ENCODE results near the gene LDB3.

The LDB3 gene

DNA sequence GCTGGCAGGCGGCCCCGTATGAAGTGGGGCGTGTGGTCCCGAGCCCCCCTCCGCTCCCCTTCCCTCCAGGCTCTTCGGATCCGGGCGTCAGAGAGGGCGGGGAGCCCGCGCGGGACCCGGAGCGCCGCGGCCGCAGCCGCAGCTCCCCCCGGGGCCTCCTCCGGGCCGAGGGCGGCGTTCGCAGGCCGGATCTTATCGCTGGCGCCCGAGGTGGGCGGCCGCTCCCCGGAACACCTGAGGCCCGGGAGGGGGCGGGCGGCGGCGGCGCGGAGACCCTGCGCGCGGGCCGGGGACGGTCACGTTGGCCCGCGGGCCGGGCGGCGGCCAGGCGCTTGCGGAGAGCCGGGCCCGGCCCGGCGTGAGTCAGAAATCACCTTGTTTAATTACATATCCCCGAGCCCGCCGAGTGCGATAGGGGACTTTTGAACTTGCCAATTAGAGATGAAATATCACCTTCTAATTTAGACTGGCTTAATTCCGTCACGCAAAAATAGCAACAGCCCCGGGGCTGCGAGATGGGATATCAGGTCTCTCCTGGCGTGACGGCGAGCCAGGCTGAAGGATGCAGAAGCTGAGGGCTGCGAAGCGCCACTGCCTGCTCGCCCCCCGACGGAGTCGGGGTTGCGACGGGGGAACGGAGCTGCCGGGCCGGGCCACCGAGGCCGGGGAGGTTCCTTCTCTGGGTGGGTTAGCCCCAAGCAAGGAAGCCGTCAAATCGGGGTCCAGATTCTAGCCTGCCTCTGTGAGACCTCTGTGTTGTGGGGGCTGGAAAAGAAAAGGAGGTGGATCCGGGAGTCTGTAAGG is 43.4 kb downstream of the LDB3 start:
- Histone ChIP-seq H3K27ac (ENCODE audit: insufficient read depth, low read length, poor library complexity, severe bottlenecking) (peak overlapping the region; percentile 81), H3K27me3 (replicated peaks; ENCODE audit: control insufficient read depth, insufficient read depth, low read length, poor library complexity, severe bottlenecking) (no peaks in the 10 kb centered on the region), H3K4me3 (ENCODE audit: insufficient read depth, low read depth, low read length, poor library complexity, severe bottlenecking) (peak overlapping the region; percentile 71), H3K36me3 (ENCODE audit: control insufficient read depth, insufficient read depth, low read length) (no peaks in the 10 kb centered on the region), H3K9me3 (ENCODE audit: control insufficient read depth, low read length) (no peaks in the 10 kb centered on the region), H3K4me1 (ENCODE audit: control insufficient read depth, insufficient read depth, low read length, poor library complexity, severe bottlenecking) (peaks cover 7% of the 10 kb centered on the region)
- peak; percentile 29 to 43 (median 30) for DNase-seq

DNA sequence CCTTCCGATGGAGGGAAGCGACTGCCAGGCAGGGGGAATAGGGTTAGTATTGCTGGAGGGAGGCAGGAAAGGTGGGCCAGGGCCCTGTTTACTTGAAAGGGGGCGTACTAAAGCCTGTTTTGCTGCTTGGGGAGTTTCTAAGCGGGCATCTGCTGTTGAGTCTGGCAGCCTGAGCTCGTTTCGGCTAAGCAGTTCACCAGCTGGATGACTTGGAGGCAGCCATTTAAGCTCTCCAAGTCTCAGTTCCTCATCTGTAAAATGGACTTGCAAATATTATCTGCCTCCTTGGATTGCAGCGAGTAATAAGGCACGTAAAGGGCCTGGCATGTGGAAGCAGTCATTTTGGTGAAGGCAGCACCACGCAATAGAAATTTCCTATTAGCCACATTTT is 44.0 kb downstream of the LDB3 start:
- Histone ChIP-seq H3K4me3 (ENCODE audit: insufficient read depth, low read depth, low read length, poor library complexity, severe bottlenecking) (peak overlapping the region; percentile 71), H3K27me3 (replicated peaks; ENCODE audit: control insufficient read depth, insufficient read depth, low read length, poor library complexity, severe bottlenecking) (no peaks in the 10 kb centered on the region), H3K36me3 (ENCODE audit: control insufficient read depth, insufficient read depth, low read length) (no peaks in the 10 kb centered on the region), H3K27ac (ENCODE audit: insufficient read depth, low read length, poor library complexity, severe bottlenecking) (peak overlapping the region; percentile 61), H3K9me3 (ENCODE audit: control insufficient read depth, low read length) (no peaks in the 10 kb centered on the region), H3K4me1 (ENCODE audit: control insufficient read depth, insufficient read depth, low read length, poor library complexity, severe bottlenecking) (peaks cover 7% of the 10 kb centered on the region)
- DNase-seq: no peak

- DNase-seq: no peak
- Histone ChIP-seq H3K4me3 (ENCODE audit: insufficient read depth, low read depth, low read length, poor library complexity, severe bottlenecking) (no peak overlapping the region), H3K9me3 (ENCODE audit: control insufficient read depth, low read length) (no peaks in the 10 kb centered on the region), H3K27me3 (replicated peaks; ENCODE audit: control insufficient read depth, insufficient read depth, low read length, poor library complexity, severe bottlenecking) (no peaks in the 10 kb centered on the region), H3K36me3 (ENCODE audit: control insufficient read depth, insufficient read depth, low read length) (no peaks in the 10 kb centered on the region), H3K27ac (ENCODE audit: insufficient read depth, low read length, poor library complexity, severe bottlenecking) (no peak overlapping the region), H3K4me1 (ENCODE audit: control insufficient read depth, insufficient read depth, low read length, poor library complexity, severe bottlenecking) (peaks cover 7% of the 10 kb centered on the region)
Measured at GRCh38 chr10:86715156-86715795, 47.0 kb downstream of the LDB3 start.

DNA sequence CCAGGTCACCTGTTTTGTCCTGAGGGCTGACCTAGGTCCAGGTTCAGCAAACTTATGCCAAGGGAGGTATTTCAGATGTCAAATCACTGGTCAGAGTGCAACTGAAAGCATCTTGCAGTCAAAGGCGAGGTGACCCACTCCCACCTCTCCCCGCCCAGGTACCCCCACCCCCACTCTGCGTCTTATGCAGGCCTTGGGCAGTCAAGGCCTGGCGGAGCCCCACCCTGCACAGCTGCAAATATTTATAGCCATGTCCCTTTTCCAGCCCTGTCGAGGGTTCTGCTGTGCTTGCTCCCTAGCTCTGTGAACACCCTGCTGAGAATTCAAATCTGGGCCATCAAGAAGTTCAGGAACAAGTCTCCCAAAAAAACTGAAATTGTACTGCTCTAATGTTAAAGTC is 47.5 kb downstream of the LDB3 start:
- no peaks in the 10 kb centered on the region for H3K27me3 ChIP-seq (replicated peaks; ENCODE audit: control insufficient read depth, insufficient read depth, low read length, poor library complexity, severe bottlenecking)
- no peak overlapping the region for H3K4me3 ChIP-seq (ENCODE audit: insufficient read depth, low read depth, low read length, poor library complexity, severe bottlenecking)

GRCh38 chr10:86716466-86716865 is 48.2 kb downstream of the LDB3 start:
- Histone ChIP-seq H3K27me3 (replicated peaks; ENCODE audit: control insufficient read depth, insufficient read depth, low read length, poor library complexity, severe bottlenecking) (no peaks in the 10 kb centered on the region), H3K27ac (ENCODE audit: insufficient read depth, low read length, poor library complexity, severe bottlenecking) (no peak overlapping the region), H3K4me1 (ENCODE audit: control insufficient read depth, insufficient read depth, low read length, poor library complexity, severe bottlenecking) (peaks cover 7% of the 10 kb centered on the region), H3K36me3 (ENCODE audit: control insufficient read depth, insufficient read depth, low read length) (no peaks in the 10 kb centered on the region), H3K4me3 (ENCODE audit: insufficient read depth, low read depth, low read length, poor library complexity, severe bottlenecking) (no peak overlapping the region), H3K9me3 (ENCODE audit: control insufficient read depth, low read length) (no peaks in the 10 kb centered on the region)
- no peak for DNase-seq

More for the DNA sequence above, 47.5 kb downstream of the LDB3 start:
- Histone ChIP-seq H3K9me3 (ENCODE audit: control insufficient read depth, low read length) (no peaks in the 10 kb centered on the region), H3K36me3 (ENCODE audit: control insufficient read depth, insufficient read depth, low read length) (no peaks in the 10 kb centered on the region), H3K4me1 (ENCODE audit: control insufficient read depth, insufficient read depth, low read length, poor library complexity, severe bottlenecking) (peaks cover 7% of the 10 kb centered on the region), H3K27ac (ENCODE audit: insufficient read depth, low read length, poor library complexity, severe bottlenecking) (no peak overlapping the region)
- DNase-seq: no peak

DNA sequence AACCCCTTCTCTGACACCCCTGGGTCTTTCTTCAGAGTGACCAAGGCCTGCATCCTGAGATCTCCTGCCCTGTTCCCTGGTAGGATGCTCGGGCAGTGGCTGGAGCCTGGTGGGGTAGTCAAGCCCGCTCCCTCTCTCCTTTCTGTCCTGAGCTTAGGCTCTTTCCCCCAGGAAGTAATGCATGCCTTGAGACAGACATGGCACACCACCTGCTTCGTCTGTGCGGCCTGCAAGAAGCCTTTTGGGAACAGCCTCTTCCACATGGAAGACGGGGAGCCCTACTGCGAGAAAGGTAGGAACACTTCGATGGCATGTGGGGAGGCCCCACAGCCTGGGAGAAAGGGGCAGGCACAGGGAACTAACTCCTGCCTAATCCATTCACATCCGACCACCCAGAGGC is 50.2 kb downstream of the LDB3 start:
- no peaks in the 10 kb centered on the region for H3K4me1 ChIP-seq (ENCODE audit: control insufficient read depth, insufficient read depth, low read length, poor library complexity, severe bottlenecking)
- no peaks in the 10 kb centered on the region for H3K27me3 ChIP-seq (replicated peaks; ENCODE audit: control insufficient read depth, insufficient read depth, low read length, poor library complexity, severe bottlenecking)

DNA sequence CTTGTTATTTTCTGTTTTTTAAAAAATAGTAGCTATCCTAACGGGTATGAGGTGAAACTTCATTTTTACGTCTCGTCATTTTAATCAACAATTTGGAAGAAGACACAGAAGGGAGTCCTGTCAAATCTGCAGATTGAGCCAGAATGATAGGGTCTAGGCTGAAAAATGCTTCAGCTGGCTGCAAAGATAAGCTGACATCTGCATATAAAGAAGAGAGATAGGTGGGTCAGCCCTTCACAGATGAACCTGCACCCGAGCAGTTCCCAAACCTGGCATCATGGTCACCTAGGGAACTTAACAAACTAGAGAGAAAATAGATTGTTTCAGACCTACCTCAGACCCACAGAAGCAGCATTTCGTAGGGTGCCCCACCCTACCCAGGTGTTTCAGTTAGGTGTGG is 52.9 kb downstream of the LDB3 start:
- no peaks in the 10 kb centered on the region for H3K9me3 ChIP-seq (ENCODE audit: control insufficient read depth, low read length)
- H3K36me3 ChIP-seq (ENCODE audit: control insufficient read depth, insufficient read depth, low read length): no peaks in the 10 kb centered on the region
- H3K27me3 ChIP-seq (replicated peaks; ENCODE audit: control insufficient read depth, insufficient read depth, low read length, poor library complexity, severe bottlenecking): no peaks in the 10 kb centered on the region
- no peak overlapping the region for H3K27ac ChIP-seq (ENCODE audit: insufficient read depth, low read length, poor library complexity, severe bottlenecking)
- DNase-seq: no peak
- H3K4me1 ChIP-seq (ENCODE audit: control insufficient read depth, insufficient read depth, low read length, poor library complexity, severe bottlenecking): no peaks in the 10 kb centered on the region
- no peak overlapping the region for H3K4me3 ChIP-seq (ENCODE audit: insufficient read depth, low read depth, low read length, poor library complexity, severe bottlenecking)

More for the DNA sequence above, 50.2 kb downstream of the LDB3 start:
- Histone ChIP-seq H3K9me3 (ENCODE audit: control insufficient read depth, low read length) (no peaks in the 10 kb centered on the region), H3K4me3 (ENCODE audit: insufficient read depth, low read depth, low read length, poor library complexity, severe bottlenecking) (no peak overlapping the region), H3K36me3 (ENCODE audit: control insufficient read depth, insufficient read depth, low read length) (no peaks in the 10 kb centered on the region), H3K27ac (ENCODE audit: insufficient read depth, low read length, poor library complexity, severe bottlenecking) (no peak overlapping the region)
- DNase-seq: no peak

GRCh38 chr10:86723009-86723408 is 54.7 kb downstream of the LDB3 start:
- Histone ChIP-seq H3K9me3 (ENCODE audit: control insufficient read depth, low read length) (no peaks in the 10 kb centered on the region), H3K4me1 (ENCODE audit: control insufficient read depth, insufficient read depth, low read length, poor library complexity, severe bottlenecking) (no peaks in the 10 kb centered on the region), H3K27ac (ENCODE audit: insufficient read depth, low read length, poor library complexity, severe bottlenecking) (no peak overlapping the region), H3K4me3 (ENCODE audit: insufficient read depth, low read depth, low read length, poor library complexity, severe bottlenecking) (no peak overlapping the region), H3K27me3 (replicated peaks; ENCODE audit: control insufficient read depth, insufficient read depth, low read length, poor library complexity, severe bottlenecking) (no peaks in the 10 kb centered on the region), H3K36me3 (ENCODE audit: control insufficient read depth, insufficient read depth, low read length) (no peaks in the 10 kb centered on the region)
- no peak for DNase-seq

DNA sequence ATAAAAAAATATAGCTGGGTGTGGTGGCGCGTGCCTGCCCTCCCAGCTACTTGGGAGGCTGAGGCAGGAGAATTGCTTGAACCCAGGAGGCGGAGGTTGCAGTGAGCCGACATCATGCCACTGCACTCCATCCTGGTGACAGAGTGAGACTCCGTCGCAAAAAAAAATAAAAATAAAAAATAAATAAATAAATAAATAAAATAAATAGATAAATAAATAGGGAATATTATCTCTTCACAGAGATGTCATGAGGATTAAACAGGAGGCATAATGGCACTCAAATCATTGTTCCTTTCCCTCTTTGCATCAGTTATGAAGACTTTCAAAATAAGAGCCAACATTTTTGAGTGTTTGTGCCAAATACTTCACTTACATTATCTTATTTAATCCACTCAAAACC is 56.1 kb downstream of the LDB3 start:
- no peak overlapping the region for H3K27ac ChIP-seq (ENCODE audit: insufficient read depth, low read length, poor library complexity, severe bottlenecking)

DNA sequence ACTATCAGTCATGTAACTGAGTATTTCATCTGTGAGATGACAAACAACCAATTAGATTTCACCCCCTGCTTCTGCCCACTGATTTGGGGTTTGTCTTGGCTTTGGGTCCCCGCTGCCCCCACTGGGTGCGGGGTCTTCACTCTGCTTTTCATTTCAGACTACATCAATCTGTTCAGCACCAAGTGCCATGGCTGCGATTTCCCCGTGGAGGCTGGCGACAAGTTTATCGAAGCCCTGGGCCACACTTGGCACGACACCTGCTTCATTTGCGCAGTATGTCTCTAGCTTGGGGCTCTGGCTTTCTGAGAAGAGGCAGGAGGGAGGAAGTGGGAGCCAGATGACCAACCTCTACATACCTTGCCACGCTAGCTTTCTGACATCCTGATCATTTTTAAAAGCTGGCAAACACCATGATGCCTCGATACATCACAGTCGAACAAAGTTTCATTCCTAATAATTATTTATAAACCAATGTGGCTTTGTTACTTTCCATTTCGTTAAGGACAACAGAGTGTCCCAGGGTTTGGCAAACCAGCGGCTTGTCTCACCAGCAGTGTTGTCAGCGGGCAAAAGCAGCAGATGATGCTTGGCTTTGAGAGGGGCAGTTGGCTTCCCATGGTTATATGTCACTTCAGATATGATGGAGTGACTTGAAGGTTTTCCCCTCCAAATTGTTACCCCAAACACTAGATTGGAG is 57.8 kb downstream of the LDB3 start:
- Histone ChIP-seq H3K27me3 (replicated peaks; ENCODE audit: control insufficient read depth, insufficient read depth, low read length, poor library complexity, severe bottlenecking) (no peaks in the 10 kb centered on the region), H3K4me1 (ENCODE audit: control insufficient read depth, insufficient read depth, low read length, poor library complexity, severe bottlenecking) (no peaks in the 10 kb centered on the region), H3K36me3 (ENCODE audit: control insufficient read depth, insufficient read depth, low read length) (no peaks in the 10 kb centered on the region), H3K9me3 (ENCODE audit: control insufficient read depth, low read length) (no peaks in the 10 kb centered on the region), H3K27ac (ENCODE audit: insufficient read depth, low read length, poor library complexity, severe bottlenecking) (no peak overlapping the region), H3K4me3 (ENCODE audit: insufficient read depth, low read depth, low read length, poor library complexity, severe bottlenecking) (no peak overlapping the region)
- no peak for DNase-seq

More for the DNA sequence above, 56.1 kb downstream of the LDB3 start:
- DNase-seq: no peak
- no peaks in the 10 kb centered on the region for H3K27me3 ChIP-seq (replicated peaks; ENCODE audit: control insufficient read depth, insufficient read depth, low read length, poor library complexity, severe bottlenecking)
- H3K36me3 ChIP-seq (ENCODE audit: control insufficient read depth, insufficient read depth, low read length): no peaks in the 10 kb centered on the region
- no peak overlapping the region for H3K4me3 ChIP-seq (ENCODE audit: insufficient read depth, low read depth, low read length, poor library complexity, severe bottlenecking)
- no peaks in the 10 kb centered on the region for H3K9me3 ChIP-seq (ENCODE audit: control insufficient read depth, low read length)
- H3K4me1 ChIP-seq (ENCODE audit: control insufficient read depth, insufficient read depth, low read length, poor library complexity, severe bottlenecking): no peaks in the 10 kb centered on the region
